IMR-90 (cell line): ENCODE measurements around the gene STIM1. TPM values are rescaled to one million over a fixed set of nuclear protein-coding genes. Genes with fewer than 3 reads are reported as not detected.

Experiments used
- ATAC-seq: fragments of 200-7000 bp; cut with Tn5 transposase; 2 replicates; pipeline ENCODE4 v1.9.1; 2020; ENCODE audit warnings: low read depth, mild to moderate bottlenecking, moderate library complexity
- BruUV-seq: library from RNA; stranded (reverse); fragments of 400-500 nt; replicated peaks from 2 replicates; lab custom pipeline; 2021; lab: Mats Ljungman, UMichigan
- CTCF ChIA-PET: fragments of 300-600 bp; formaldehyde crosslinking; extraction: SDS; loops from one replicate; lab custom pipeline; 2021; ENCODE audit warnings: antibody characterized with exemption; lab: Yijun Ruan, JAX
- POLR2A ChIA-PET: fragments of 300-600 bp; sonication (Branson Sonifier 250); formaldehyde crosslinking; loops from one replicate; lab custom pipeline; 2022; ENCODE audit warnings: antibody characterized with exemption; ENCODE audit not compliant: unreplicated experiment; lab: Charles Lee
- DNase-seq: peaks from one replicate; pipeline ENCODE4 v3.0.0; 2013
- H2AFZ ChIP-seq: replicated peaks from 2 replicates; pipeline ENCODE3; 2013; ENCODE audit warnings: low read length, mild to moderate bottlenecking; ENCODE audit not compliant: poor library complexity
- H2AK5ac ChIP-seq: 2 replicates; pipeline ENCODE4 v1.6.1; 2013; ENCODE audit warnings: low read depth, low read length, inconsistent platforms
- H2AK9ac ChIP-seq: replicated peaks from 2 replicates; pipeline ENCODE3; 2013; ENCODE audit warnings: mild to moderate bottlenecking, low read depth, low read length, moderate library complexity; ENCODE audit not compliant: poor library complexity
- H2BK120ac ChIP-seq: 2 replicates; pipeline ENCODE4 v1.6.1; 2013; ENCODE audit warnings: low read depth, low read length, inconsistent platforms
- H2BK15ac ChIP-seq: 3 replicates; pipeline ENCODE4 v1.6.1; 2013; ENCODE audit warnings: low read depth, low read length, inconsistent platforms
- H2BK20ac ChIP-seq: 2 replicates; pipeline ENCODE4 v1.6.1; 2013; ENCODE audit warnings: low read depth, mild to moderate bottlenecking, inconsistent platforms, low read length, moderate library complexity
- H2BK5ac ChIP-seq: 2 replicates; pipeline ENCODE4 v1.6.1; 2013; ENCODE audit warnings: mild to moderate bottlenecking, low read depth, low read length, inconsistent platforms; ENCODE audit not compliant: poor library complexity, severe bottlenecking
- H3K14ac ChIP-seq: replicated peaks from 2 replicates; pipeline ENCODE4 v1.6.1; 2013; ENCODE audit warnings: low read depth, low read length, inconsistent platforms
- H3K18ac ChIP-seq: 2 replicates; pipeline ENCODE4 v1.6.1; 2013; ENCODE audit warnings: low read depth, low read length, control low read depth
- H3K23ac ChIP-seq: 2 replicates; pipeline ENCODE4 v1.6.1; 2013; ENCODE audit warnings: low read depth, low read length, inconsistent platforms
- H3K27ac ChIP-seq: 2 replicates; pipeline ENCODE4 v1.5.1; 2013; ENCODE audit warnings: mild to moderate bottlenecking, control low read depth, low read length; ENCODE audit not compliant: insufficient read depth
- H3K27me3 ChIP-seq: 2 replicates; pipeline ENCODE4 v1.6.1; 2013; ENCODE audit warnings: low read length; ENCODE audit not compliant: control insufficient read depth, insufficient read depth
- H3K36me3 ChIP-seq: 2 replicates; pipeline ENCODE4 v1.6.1; 2013; ENCODE audit warnings: low read length, mixed read lengths; ENCODE audit not compliant: control insufficient read depth, insufficient read depth
- H3K4ac ChIP-seq: 2 replicates; pipeline ENCODE4 v1.6.1; 2013; ENCODE audit warnings: low read depth, low read length, inconsistent platforms
- H3K4me1 ChIP-seq: 2 replicates; pipeline ENCODE4 v1.6.1; 2013; ENCODE audit warnings: low read length, mixed read lengths; ENCODE audit not compliant: control insufficient read depth, insufficient read depth
- H3K4me2 ChIP-seq: 2 replicates; pipeline ENCODE4 v1.6.1; 2013; ENCODE audit warnings: low read depth, mild to moderate bottlenecking, control low read depth, low read length, moderate library complexity
- H3K4me3 ChIP-seq: 2 replicates; pipeline ENCODE4 v1.5.1; 2013; ENCODE audit warnings: low read depth, mild to moderate bottlenecking, control low read depth, low read length, moderate library complexity; ENCODE audit not compliant: insufficient read depth
- H3K56ac ChIP-seq: 2 replicates; pipeline ENCODE4 v1.6.1; 2013; ENCODE audit warnings: low read length, inconsistent platforms; ENCODE audit not compliant: insufficient read depth; ENCODE audit errors: extremely low read depth
- H3K79me1 ChIP-seq, 2 experiments: 2 replicates each; pipeline ENCODE4 v1.6.1; 2013; ENCODE audit warnings: low read length in 2 of 2, inconsistent platforms in 1 of 2, low read depth in 1 of 2
- H3K9ac ChIP-seq: 2 replicates; pipeline ENCODE4 v1.6.1; 2013; ENCODE audit warnings: low read depth, low read length, control low read depth
- H3K9me1 ChIP-seq: 2 replicates; pipeline ENCODE4 v1.6.1; 2013; ENCODE audit warnings: low read length, inconsistent platforms; ENCODE audit not compliant: insufficient read depth
- H3K9me3 ChIP-seq: 2 replicates; pipeline ENCODE4 v1.6.1; 2013; ENCODE audit warnings: low read length; ENCODE audit not compliant: control insufficient read depth, insufficient read depth
- H4K20me1 ChIP-seq: 2 replicates; pipeline ENCODE4 v1.6.1; 2013; ENCODE audit warnings: low read length, inconsistent platforms; ENCODE audit not compliant: insufficient read depth
- H4K5ac ChIP-seq: 2 replicates; pipeline ENCODE4 v1.6.1; 2013; ENCODE audit warnings: mild to moderate bottlenecking, low read depth, low read length, control low read depth
- H4K8ac ChIP-seq, 2 experiments: 2 replicates each; pipeline ENCODE4 v1.6.1; 2013; ENCODE audit warnings: low read depth in 2 of 2, low read length in 2 of 2, control low read depth in 1 of 2, inconsistent platforms in 1 of 2
- H4K91ac ChIP-seq: 2 replicates; pipeline ENCODE4 v1.6.1; 2013; ENCODE audit warnings: low read depth, low read length, inconsistent platforms; ENCODE audit not compliant: insufficient read depth
- BHLHE40 ChIP-seq: fragments of 150-350 bp; IDR thresholded peaks from 2 replicates; pipeline ENCODE4 v1.6.1; 2016; ENCODE audit warnings: mild to moderate bottlenecking, low read depth, low read length
- CEBPB ChIP-seq: IDR thresholded peaks from 2 replicates; pipeline ENCODE4 v1.6.1; 2012; ENCODE audit warnings: low read depth, low read length, improper control_type of control experiment
- CHD1 ChIP-seq: IDR thresholded peaks from 2 replicates; pipeline ENCODE4 v1.6.1; 2012; ENCODE audit warnings: low read depth, low read length, improper control_type of control experiment
- FOS ChIP-seq: fragments of 150-350 bp; IDR thresholded peaks from 2 replicates; pipeline ENCODE4 v1.6.1; 2016; ENCODE audit warnings: low read depth, low read length
- MAFK ChIP-seq: IDR thresholded peaks from 2 replicates; pipeline ENCODE4 v1.6.1; 2012; ENCODE audit warnings: low read depth, low read length, improper control_type of control experiment
- MAZ ChIP-seq: IDR thresholded peaks from 2 replicates; pipeline ENCODE4 v1.6.1; 2012; ENCODE audit warnings: low read depth, mild to moderate bottlenecking, low read length, improper control_type of control experiment, moderate library complexity, borderline replicate concordance
- MXI1 ChIP-seq: IDR thresholded peaks from 2 replicates; pipeline ENCODE4 v1.6.1; 2012; ENCODE audit warnings: low read depth, mild to moderate bottlenecking, low read length, moderate library complexity, borderline replicate concordance
- NFE2L2 ChIP-seq: fragments of 150-350 bp; IDR thresholded peaks from 2 replicates; pipeline ENCODE4 v1.6.1; 2016; ENCODE audit warnings: low read depth, mild to moderate bottlenecking, low read length
- POLR2A ChIP-seq: IDR thresholded peaks from 2 replicates; pipeline ENCODE4 v1.6.1; 2012; ENCODE audit warnings: mild to moderate bottlenecking, low read depth, low read length
- RAD21 ChIP-seq: IDR thresholded peaks from 2 replicates; pipeline ENCODE4 v1.6.1; 2012; ENCODE audit warnings: low read length, improper control_type of control experiment
- RCOR1 ChIP-seq: IDR thresholded peaks from 2 replicates; pipeline ENCODE4 v1.6.1; 2012; ENCODE audit warnings: mild to moderate bottlenecking, low read length, improper control_type of control experiment; ENCODE audit not compliant: insufficient replicate concordance
- RFX5 ChIP-seq: IDR thresholded peaks from 2 replicates; pipeline ENCODE4 v1.8.0; 2012; ENCODE audit warnings: low read depth, mild to moderate bottlenecking, low read length, moderate library complexity
- SMC3 ChIP-seq: fragments of 150-350 bp; IDR thresholded peaks from 2 replicates; pipeline ENCODE4 v1.6.1; 2016; ENCODE audit warnings: low read depth, mild to moderate bottlenecking, antibody characterized with exemption, low read length, moderate library complexity
- WGBS, 2 experiments: methylation state at CpG; one replicate each; pipeline versions ENCODE4 v1.1.5 to v1.1.7; 2013; ENCODE audit warnings: missing lambda C conversion rate in 2 of 2; ENCODE audit not compliant: insufficient read length in 1 of 2; ENCODE audit errors: extremely low coverage in 2 of 2; 5-methylcytosine and 5-hydroxymethylcytosine counted together
- dilution Hi-C: fragments of 300-500 bp; cut with HindIII; formaldehyde crosslinking; loops from one replicate; pipeline ENCODE4 v1.14.3; 2018; ENCODE audit warnings: low sequenced_read_pairs; ENCODE audit not compliant: unreplicated experiment
- in situ Hi-C: fragments of 300-500 bp; cut with MboI; formaldehyde crosslinking; loops from 3 replicates; pipeline ENCODE4 v1.14.3; 2019; ENCODE audit warnings: low sequenced_read_pairs, inconsistent platforms, mixed read lengths
- intact Hi-C: fragments of 100-400 bp; cut with micrococcal nuclease; formaldehyde crosslinking; loops from 2 replicates; pipeline ENCODE4 v1.10.0; 2022
- polyA plus RNA-seq, 3 experiments: library from polyadenylated mRNA; depleted of rRNA; stranded (reverse); fragments of >200 nt; gene quantifications; 2 replicates each; pipeline ENCODE4 v1.2.3, GENCODE V29; 2012; ENCODE audit warnings: low replicate concordance in 1 of 3
- total RNA-seq: library from RNA; depleted of rRNA; stranded (reverse); fragments of >200 nt; gene quantifications from 2 replicates; pipeline ENCODE4 v1.2.3, GENCODE V29; 2012
- TF ChIP-seq, protein P1 (sequence below): fragments of 150-350 bp; IDR thresholded peaks from 2 replicates; pipeline ENCODE4 v1.6.1; 2017; ENCODE audit warnings: mild to moderate bottlenecking, antibody characterized with exemption, low read length, low read depth
- TF ChIP-seq, protein P2 (sequence below): conservative IDR thresholded peaks from 2 replicates; pipeline ENCODE4 v1.5.1; 2012; ENCODE audit warnings: mild to moderate bottlenecking, low read depth, low read length, improper control_type of control experiment
- TF ChIP-seq, protein P3 (sequence below): fragments of 150-350 bp; IDR thresholded peaks from 2 replicates; pipeline ENCODE4 v1.6.1; 2016; ENCODE audit warnings: low read depth, mild to moderate bottlenecking, low read length, moderate library complexity, borderline replicate concordance

STIM1 gene
- total and polyA plus RNA-seq, 2 of the 4 experiments (the other 2 are of a cell fraction): 17.9 to 23.0 TPM

DNA sequence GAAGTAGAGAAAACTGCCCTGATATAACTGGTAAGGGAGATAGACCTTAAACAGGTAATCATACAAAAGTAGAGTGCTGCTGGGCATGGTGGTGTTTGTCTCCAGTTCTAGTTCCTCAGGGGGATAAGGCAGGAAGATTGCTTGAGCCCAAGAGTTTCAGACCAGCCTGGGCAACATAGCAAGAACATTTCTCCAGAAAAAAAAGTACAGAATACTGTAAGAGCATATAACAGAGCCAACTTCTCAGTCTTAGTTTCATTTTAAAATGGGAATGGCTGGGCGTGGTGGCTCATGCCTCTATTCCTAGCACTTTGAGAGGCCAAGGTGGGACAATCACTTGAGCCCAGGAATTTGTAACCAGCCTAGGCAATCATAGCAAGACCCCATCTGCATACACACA is 10.2 kb upstream of the STIM1 start:
- in situ Hi-C loops (loop anchor here (5.0 kb wide), 1 partner anchor 227 kb away; no protein-coding TSS in a partner anchor), dilution Hi-C loops (no loop called here), intact Hi-C loops (no loop called here)
- Histone ChIP-seq H3K27ac (no peak overlapping the region), H4K5ac (no peak overlapping the region), H3K9me3 (no peaks in the 10 kb centered on the region), H2AK9ac (no peak overlapping the region), H2BK5ac (no peak overlapping the region), H3K79me1 (peaks cover 1 to 4% of the 10 kb centered on the region in 2 experiments; a peak in 3 of 4 replicates), H4K8ac (no peak overlapping the region), H2AK5ac (no peak overlapping the region), H3K23ac (no peak overlapping the region), H2BK15ac (no peak overlapping the region), H3K4me3 (no peak overlapping the region), H3K27me3 (no peaks in the 10 kb centered on the region; the same call in 1 of the 2 replicates), H3K56ac (no peak overlapping the region), H2BK120ac (no peak overlapping the region), H2AFZ (no peak overlapping the region), H3K4me1 (no peaks in the 10 kb centered on the region), H2BK20ac (no peak overlapping the region), H3K9me1 (no peaks in the 10 kb centered on the region), H3K36me3 (no peaks in the 10 kb centered on the region), H4K91ac (no peak overlapping the region), H3K4me2 (no peak overlapping the region), H3K4ac (no peak overlapping the region), H3K9ac (no peak overlapping the region), H4K20me1 (0 out of 2 replicates have a peak, but pooled peaks cover 2% of the 10 kb centered on the region), H3K14ac (no peak overlapping the region), H3K18ac (no peak overlapping the region)
- DNase-seq (no peak), ATAC-seq (no peak)
- BruUV-seq: no TSS peak
- POLR2A ChIA-PET: no interaction called here
- CTCF ChIA-PET: interaction anchor here (0.7 kb wide), 1 partner anchor 228 kb away, joined by 3 read pairs; no protein-coding TSS in a partner anchor
- TF ChIP-seq SMC3 (no peak), CEBPB (no peak), POLR2A (no peak), CHD1 (no peak), FOS (no peak), NFE2L2 (no peak), MAZ (no peak), RCOR1 (no peak), RAD21 (no peak), MXI1 (no peak), BHLHE40 (no peak), MAFK (no peak), RFX5 (no peak)
- TF ChIP-seq, protein P1, sequence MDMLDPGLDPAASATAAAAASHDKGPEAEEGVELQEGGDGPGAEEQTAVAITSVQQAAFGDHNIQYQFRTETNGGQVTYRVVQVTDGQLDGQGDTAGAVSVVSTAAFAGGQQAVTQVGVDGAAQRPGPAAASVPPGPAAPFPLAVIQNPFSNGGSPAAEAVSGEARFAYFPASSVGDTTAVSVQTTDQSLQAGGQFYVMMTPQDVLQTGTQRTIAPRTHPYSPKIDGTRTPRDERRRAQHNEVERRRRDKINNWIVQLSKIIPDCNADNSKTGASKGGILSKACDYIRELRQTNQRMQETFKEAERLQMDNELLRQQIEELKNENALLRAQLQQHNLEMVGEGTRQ: no peak
- TF ChIP-seq, protein P2, sequence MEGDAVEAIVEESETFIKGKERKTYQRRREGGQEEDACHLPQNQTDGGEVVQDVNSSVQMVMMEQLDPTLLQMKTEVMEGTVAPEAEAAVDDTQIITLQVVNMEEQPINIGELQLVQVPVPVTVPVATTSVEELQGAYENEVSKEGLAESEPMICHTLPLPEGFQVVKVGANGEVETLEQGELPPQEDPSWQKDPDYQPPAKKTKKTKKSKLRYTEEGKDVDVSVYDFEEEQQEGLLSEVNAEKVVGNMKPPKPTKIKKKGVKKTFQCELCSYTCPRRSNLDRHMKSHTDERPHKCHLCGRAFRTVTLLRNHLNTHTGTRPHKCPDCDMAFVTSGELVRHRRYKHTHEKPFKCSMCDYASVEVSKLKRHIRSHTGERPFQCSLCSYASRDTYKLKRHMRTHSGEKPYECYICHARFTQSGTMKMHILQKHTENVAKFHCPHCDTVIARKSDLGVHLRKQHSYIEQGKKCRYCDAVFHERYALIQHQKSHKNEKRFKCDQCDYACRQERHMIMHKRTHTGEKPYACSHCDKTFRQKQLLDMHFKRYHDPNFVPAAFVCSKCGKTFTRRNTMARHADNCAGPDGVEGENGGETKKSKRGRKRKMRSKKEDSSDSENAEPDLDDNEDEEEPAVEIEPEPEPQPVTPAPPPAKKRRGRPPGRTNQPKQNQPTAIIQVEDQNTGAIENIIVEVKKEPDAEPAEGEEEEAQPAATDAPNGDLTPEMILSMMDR: no peak
- TF ChIP-seq, protein P3, sequence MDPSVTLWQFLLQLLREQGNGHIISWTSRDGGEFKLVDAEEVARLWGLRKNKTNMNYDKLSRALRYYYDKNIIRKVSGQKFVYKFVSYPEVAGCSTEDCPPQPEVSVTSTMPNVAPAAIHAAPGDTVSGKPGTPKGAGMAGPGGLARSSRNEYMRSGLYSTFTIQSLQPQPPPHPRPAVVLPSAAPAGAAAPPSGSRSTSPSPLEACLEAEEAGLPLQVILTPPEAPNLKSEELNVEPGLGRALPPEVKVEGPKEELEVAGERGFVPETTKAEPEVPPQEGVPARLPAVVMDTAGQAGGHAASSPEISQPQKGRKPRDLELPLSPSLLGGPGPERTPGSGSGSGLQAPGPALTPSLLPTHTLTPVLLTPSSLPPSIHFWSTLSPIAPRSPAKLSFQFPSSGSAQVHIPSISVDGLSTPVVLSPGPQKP: no peak
- no CpG with 5 or more reads among the region's 1 CpG for WGBS, 2 experiments
